GM19438 (cell line): Measurements from ENCODE around the gene TUG1.
A peak's percentile ranks its signal among the peaks of the same experiment; 100 is the strongest.

Source experiments
- ATAC-seq: cut with Tn5 transposase; IDR thresholded peaks from one replicate; pipeline ENCODE4 v1.9.1; 2021; ENCODE audit warnings: low read depth; ENCODE audit not compliant: unreplicated experiment

TUG1 gene

DNA sequence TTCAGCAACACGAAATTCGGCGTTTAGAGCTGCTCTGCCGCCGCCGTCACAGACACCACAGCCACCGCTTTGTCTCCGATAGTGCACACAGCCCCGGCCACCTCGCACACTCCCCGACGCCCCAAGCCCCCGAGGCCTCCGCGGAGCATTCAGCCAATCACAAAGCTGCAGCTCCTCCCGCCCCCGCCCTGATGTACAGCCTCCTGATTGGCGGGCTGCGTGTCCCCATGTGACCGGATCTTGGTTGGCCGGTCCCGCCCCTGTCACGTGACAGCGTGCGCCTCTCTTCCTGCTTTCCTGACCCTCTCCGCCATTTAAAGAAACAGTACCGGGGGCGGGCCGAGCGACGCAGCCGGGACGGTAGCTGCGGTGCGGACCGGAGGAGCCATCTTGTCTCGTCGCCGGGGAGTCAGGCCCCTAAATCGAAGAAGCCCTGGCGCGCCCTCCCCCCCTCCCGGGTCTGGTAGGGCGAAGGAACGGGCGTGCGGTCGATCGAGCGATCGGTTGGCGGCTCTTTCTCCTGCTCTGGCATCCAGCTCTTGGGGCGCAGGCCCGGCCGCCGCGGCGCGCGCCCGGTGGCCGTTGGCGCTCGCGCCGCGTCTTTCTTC is at the start of gene TUG1:
Gene TUG1 (plus strand): TSS at position 342 of the 608 bp plus-strand sequence.
- ATAC-seq, result peak; percentile 87

- ATAC-seq, result no peak
Measured at GRCh38 chr22:30919973-30920372, 49.1 kb upstream of the TUG1 start.

GRCh38 chr22:30920407-30920806 is 48.7 kb upstream of the TUG1 start:
- ATAC-seq, result no peak

DNA sequence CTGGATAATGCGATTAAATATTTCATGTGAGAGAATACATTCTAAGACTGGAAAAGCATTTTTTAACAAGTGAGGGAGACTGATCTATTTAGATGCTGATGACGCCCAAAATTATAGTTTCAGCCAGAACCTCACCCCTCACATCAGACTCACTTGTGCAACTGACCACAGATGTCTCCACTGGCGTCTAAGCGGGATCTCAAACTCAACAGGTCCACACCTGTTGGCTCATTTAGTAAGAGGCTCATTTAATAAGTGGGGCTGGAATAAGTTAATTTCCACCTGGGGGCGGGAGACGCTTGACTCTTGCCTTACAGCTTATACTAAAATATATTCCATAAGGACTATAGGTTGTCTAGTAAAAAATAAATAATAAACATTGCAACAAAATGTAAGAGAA is 48.0 kb upstream of the TUG1 start:
- ATAC-seq, result no peak

DNA sequence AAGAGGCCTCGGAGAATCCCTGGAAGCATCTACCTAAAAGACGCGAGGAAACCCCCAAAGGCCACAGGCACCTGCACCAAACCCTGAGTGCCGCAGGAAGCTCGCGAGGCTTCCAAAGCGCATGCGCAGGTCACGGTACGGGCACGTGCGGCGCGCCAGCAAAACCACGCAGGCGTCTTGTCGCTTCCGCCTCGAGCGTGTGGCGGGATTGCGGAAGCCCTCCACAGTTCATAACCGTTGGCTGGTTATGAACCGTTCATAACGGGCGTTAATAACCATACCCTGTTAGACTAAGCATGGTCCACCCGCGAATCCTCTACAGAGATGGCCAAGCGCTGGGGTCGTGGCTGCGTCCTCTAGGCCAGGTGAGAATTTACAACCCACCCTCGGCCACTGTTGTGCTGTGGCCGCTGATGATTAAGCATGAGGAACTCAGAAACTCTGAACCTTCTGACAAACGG is 46.9 kb upstream of the TUG1 start:
- no peak for ATAC-seq

GRCh38 chr22:30923168-30923900 is 45.7 kb upstream of the TUG1 start:
- no peak for ATAC-seq

GRCh38 chr22:30925667-30926066 is 43.4 kb upstream of the TUG1 start:
- ATAC-seq, result no peak

DNA sequence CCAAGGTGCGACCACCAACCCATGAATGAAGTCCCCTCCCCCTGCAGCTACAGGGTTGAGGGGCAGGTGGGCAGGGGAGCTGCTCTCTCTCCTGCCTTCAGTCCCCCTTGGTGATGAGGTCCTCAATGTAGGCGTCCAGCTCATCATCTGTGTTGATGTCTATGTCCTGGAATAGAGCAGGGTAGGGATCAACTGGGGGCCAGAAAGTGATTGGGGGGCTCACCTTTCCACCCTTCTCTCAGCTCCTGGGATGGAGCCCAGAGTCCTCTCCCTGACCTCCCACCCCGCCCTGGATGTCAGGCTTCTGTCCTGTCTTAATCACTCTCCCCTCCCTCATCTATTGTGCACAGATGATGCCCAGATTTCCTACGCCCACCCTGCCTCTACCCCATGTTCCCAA is 42.4 kb upstream of the TUG1 start:
- ATAC-seq, result no peak

- no peak for ATAC-seq
Measured at GRCh38 chr22:30927806-30928205, 41.3 kb upstream of the TUG1 start.

DNA sequence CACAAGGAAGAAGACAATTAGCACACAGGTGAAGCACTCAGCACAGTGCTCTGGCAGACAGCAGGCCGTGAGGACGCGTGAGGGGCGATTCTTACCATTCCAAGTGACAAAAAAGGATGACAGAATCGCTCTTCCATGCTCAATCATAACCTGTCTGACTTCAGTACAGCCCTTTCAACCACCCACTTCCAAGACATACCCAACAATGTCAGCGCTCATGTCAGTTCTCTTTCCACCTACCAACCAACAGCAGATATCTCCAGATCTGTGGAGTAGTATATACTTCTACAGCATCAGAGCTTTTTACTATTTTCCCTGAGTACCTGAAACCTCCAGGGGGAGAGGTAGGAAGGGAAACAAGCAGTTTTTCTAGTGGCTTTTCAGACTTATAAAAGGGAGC is 40.7 kb upstream of the TUG1 start:
- ATAC-seq, result no peak

DNA sequence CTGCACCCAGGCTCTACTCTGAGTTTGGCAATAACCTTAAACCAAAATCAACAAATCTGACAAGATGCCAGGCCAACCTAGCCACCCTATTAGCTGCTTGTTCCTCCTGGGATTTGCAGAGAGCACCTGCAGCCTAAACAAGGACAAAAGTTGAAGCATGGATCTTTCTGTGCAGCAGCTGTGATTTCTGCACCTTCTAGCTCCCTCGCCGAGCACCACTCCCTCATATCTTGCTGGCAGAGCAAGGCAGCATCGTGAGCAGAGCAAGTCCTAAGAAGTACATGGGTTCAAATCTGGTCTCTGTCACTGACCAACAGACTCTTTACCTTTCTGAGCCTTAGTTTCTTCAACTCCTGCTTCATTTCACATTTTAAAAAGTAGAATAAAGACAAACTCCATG is 38.8 kb upstream of the TUG1 start:
- no peak for ATAC-seq

GRCh38 chr22:30931541-30932300 is 37.3 kb upstream of the TUG1 start:
- ATAC-seq, result no peak

DNA sequence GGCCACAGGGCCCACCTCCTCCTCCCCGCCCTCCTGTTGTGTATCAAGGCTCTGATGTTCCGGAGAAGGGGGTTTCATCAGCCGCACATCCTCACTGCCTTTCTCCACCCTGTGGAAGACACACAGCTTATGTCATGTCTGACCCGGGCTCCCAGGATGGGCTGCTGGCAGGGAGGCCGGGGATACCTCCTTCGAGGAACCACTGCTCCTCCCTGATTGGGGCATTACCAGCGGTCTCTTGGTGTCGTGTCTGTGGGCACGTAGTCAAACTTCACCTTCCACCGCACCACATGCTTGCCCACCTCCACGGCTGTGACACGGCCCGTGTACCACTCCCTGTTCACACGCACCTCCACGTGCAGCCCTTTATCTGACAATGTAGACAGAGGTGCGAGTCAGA is 36.4 kb upstream of the TUG1 start:
- no peak for ATAC-seq

DNA sequence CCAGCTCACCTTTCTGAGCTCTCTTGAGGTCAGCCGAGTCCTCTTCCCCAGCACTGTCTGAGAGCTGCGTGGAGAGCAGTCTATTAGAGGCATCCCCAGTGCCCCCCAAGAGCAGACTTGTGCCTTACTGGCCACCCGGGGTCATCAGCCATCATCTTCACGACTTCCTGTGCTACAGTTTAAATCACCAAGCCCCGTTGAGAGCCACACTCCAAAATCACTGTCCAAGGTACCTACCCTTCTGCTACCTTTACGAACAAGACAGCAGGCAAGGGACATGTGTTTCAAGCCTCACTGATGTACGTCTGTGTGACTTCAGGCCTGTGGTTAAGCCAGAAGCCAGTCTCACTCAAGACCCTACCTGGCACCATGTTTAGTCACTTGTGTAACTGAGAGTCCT is 35.6 kb upstream of the TUG1 start:
- ATAC-seq, result no peak

DNA sequence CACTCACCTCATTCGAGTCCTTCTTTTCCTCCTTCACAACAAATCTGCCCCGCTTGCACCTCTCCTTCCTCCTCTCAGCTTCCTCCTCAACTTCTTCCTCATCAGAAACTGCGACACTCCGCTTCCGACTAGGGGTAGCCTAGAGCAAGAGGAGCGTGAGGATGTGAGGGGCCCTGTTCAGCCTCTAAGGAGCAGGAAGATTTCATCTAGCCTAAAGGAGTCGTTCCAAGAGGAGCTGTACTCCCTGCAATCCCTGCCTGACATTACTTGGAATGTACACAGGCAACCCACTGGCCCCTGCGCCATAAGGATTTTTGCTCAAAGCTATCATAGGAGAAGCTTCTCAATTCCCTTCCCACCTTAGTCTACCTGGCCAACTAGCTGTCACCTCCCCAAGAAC is 35.0 kb upstream of the TUG1 start:
- no peak for ATAC-seq

GRCh38 chr22:30940685-30941362 is 28.2 kb upstream of the TUG1 start:
- no peak for ATAC-seq

DNA sequence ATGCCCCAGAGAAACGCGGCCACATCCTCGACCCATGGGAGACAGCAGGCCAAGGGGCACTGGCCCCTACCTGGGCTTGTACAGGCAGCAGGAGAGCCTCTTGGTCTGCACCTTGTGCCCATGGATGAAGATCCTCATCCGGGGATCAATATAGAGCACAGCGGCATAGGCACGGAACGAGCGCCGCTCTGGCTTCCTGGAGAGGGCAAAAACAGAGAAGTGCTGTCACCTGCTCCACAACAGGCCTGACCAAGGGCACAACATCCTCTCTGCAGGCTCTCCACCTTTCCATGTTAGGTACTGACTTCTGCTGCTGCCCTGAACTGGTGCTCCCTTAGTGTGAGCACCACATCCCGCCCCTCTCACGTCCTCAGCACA is 27.7 kb upstream of the TUG1 start:
- no peak for ATAC-seq

GRCh38 chr22:30943368-30943767 is 25.7 kb upstream of the TUG1 start:
- ATAC-seq, result no peak

GRCh38 chr22:30944986-30945385 is 24.1 kb upstream of the TUG1 start:
- ATAC-seq, result no peak

GRCh38 chr22:30945653-30946052 is 23.4 kb upstream of the TUG1 start:
- no peak for ATAC-seq

DNA sequence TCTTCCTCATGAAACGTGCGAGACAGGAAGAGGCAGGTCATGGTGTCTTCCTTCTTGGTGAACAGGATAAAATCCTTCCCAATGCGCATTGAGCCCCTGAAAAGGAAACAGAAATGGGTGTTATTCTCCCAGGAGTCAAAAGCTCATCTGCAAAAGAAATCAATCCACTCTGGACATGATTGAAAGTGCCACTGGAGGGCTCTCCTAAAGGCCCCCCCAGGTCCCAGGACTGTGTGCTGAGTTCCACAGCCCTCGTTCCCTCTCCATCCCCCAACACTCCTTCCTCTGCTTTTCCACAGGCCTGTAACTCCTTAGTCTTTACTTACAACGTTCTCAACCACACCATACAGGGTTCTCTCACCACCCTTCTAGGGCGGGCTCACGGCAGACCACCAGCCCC is 22.7 kb upstream of the TUG1 start:
- no peak for ATAC-seq
